Nucleus accumbens (tissue), 56 donors: Measurements from ENCODE around the gene TNFAIP8L3.

Experiments used
- DNase-seq, 56 donors: peaks; one replicate each; lab custom pipeline; 2025; lab: John Stamatoyannopoulos, UW

Gene TNFAIP8L3

GRCh38 chr15:51016615-51017014, 78.1 kb downstream of the TNFAIP8L3 start:
- DNase-seq, result no peak

GRCh38 chr15:51011212-51011611, 83.5 kb downstream of the TNFAIP8L3 start:
- no peak for DNase-seq

- no peak for DNase-seq
These were observed 87.5 kb downstream of the TNFAIP8L3 start for GRCh38 chr15:51007131-51007666.
